GM12878 (cell line): ENCODE measurements around the gene TKFC. TPM values are rescaled to one million over a fixed set of nuclear protein-coding genes. Genes with fewer than 3 reads are reported as not detected.
A peak's percentile ranks its signal among the peaks of the same experiment; 100 is the strongest.

Source experiments
- BACH1 ChIP-seq: fragments of 450-650 bp; IDR thresholded peaks from 2 replicates; pipeline ENCODE4 v1.6.1; 2017; ENCODE audit warnings: mild to moderate bottlenecking, borderline replicate concordance
- BHLHE40 ChIP-seq, 2 experiments: fragments of 450-650 bp in 1 of 2; IDR thresholded peaks; 2 replicates each; pipeline ENCODE4 v1.6.1; 2011 to 2017; ENCODE audit warnings: low read depth in 2 of 2, borderline replicate concordance in 1 of 2, improper control_type of control experiment in 1 of 2, low read length in 1 of 2, mild to moderate bottlenecking in 1 of 2
- CBX5 ChIP-seq: sonication (generic); IDR thresholded peaks from 2 replicates; pipeline ENCODE4 v1.6.1; 2016; ENCODE audit warnings: low read depth, moderate library complexity, mild to moderate bottlenecking, inconsistent platforms
- CHD1 ChIP-seq: IDR thresholded peaks from 2 replicates; pipeline ENCODE4 v1.6.1; 2012; ENCODE audit warnings: low read depth, low read length, improper control_type of control experiment
- CHD4 ChIP-seq: fragments of 200-600 bp; sonication (generic); IDR thresholded peaks from 2 replicates; pipeline ENCODE4 v1.6.1; 2016; ENCODE audit warnings: mild to moderate bottlenecking
- CREB1 ChIP-seq: IDR thresholded peaks from 2 replicates; pipeline ENCODE4 v1.6.1; 2012; ENCODE audit warnings: low read depth, mild to moderate bottlenecking, inconsistent platforms
- FOXK2 ChIP-seq: fragments of 450-650 bp; IDR thresholded peaks from 2 replicates; pipeline ENCODE4 v1.6.1; 2017; ENCODE audit warnings: mild to moderate bottlenecking, moderate library complexity
- HDAC6 ChIP-seq: fragments of 200-600 bp; sonication (generic); IDR thresholded peaks from one replicate; pipeline ENCODE4 v1.8.0; 2017; ENCODE audit warnings: antibody characterized with exemption; ENCODE audit not compliant: unreplicated experiment
- IKZF2 ChIP-seq, 2 experiments: fragments of 450-650 bp; IDR thresholded peaks; 2 replicates each; pipeline ENCODE4 v1.6.1; 2017; ENCODE audit warnings: mild to moderate bottlenecking in 2 of 2, moderate library complexity in 2 of 2
- IRF3 ChIP-seq: fragments of 450-650 bp; IDR thresholded peaks from 2 replicates; pipeline ENCODE4 v1.6.1; 2014; ENCODE audit warnings: mild to moderate bottlenecking
- JUND ChIP-seq: IDR thresholded peaks from 2 replicates; pipeline ENCODE4 v1.6.1; 2012; ENCODE audit warnings: low read depth, mild to moderate bottlenecking, low read length, improper control_type of control experiment, moderate library complexity
- KDM1A ChIP-seq: fragments of 200-600 bp; sonication (generic); IDR thresholded peaks from 2 replicates; pipeline ENCODE4 v1.6.1; 2016; ENCODE audit warnings: borderline replicate concordance
- LARP7 ChIP-seq: fragments of 450-650 bp; IDR thresholded peaks from 2 replicates; pipeline ENCODE4 v1.6.1; 2017; ENCODE audit warnings: mild to moderate bottlenecking
- RFX5 ChIP-seq: IDR thresholded peaks from 2 replicates; pipeline ENCODE4 v1.6.1; 2011; ENCODE audit warnings: low read depth, low read length, improper control_type of control experiment
- RUNX3 ChIP-seq: IDR thresholded peaks from 2 replicates; pipeline ENCODE4 v1.6.1; 2012; ENCODE audit warnings: low read length, inconsistent platforms
- SPI1 ChIP-seq: IDR thresholded peaks from 2 replicates; pipeline ENCODE4 v1.6.1; 2011; ENCODE audit warnings: low read depth, mild to moderate bottlenecking, low read length, moderate library complexity, borderline replicate concordance; ENCODE audit not compliant: insufficient read depth
- SREBF1 ChIP-seq: IDR thresholded peaks from 2 replicates; pipeline ENCODE4 v1.6.1; 2012; ENCODE audit warnings: mild to moderate bottlenecking, low read length
- SUPT20H ChIP-seq: IDR thresholded peaks from 2 replicates; pipeline ENCODE4 v1.6.1; 2011; ENCODE audit warnings: low read depth, mild to moderate bottlenecking, low read length, moderate library complexity, borderline replicate concordance; ENCODE audit not compliant: control insufficient read depth
- ZBED1 ChIP-seq: IDR thresholded peaks from 2 replicates; pipeline ENCODE4 v1.6.1; 2016; ENCODE audit warnings: borderline replicate concordance
- ZBTB4 ChIP-seq: fragments of 450-650 bp; formaldehyde crosslinking; IDR thresholded peaks from 2 replicates; pipeline ENCODE4 v1.4.0; 2022; ENCODE audit warnings: mild to moderate bottlenecking, moderate library complexity
- ZNF217 ChIP-seq: fragments of 450-650 bp; IDR thresholded peaks from 2 replicates; pipeline ENCODE4 v1.6.1; 2017; ENCODE audit warnings: antibody characterized with exemption, mild to moderate bottlenecking
- polyA plus RNA-seq, 11 experiments: library from polyadenylated mRNA; depleted of rRNA in 4 of 11; unstranded in 6 of 11; stranded (reverse) in 5 of 11; fragments of >200 nt; fragmentation: Nextera tagmentation in 4 of 11; fragmentation: Illumina TruSeq in 1 of 11; extraction: Ambion mirVana in 4 of 11; extraction: Trizol in 1 of 11; gene quantifications; 1 replicate in 1 of 11; 2 replicates in 10 of 11; pipeline versions ENCODE4 v1.2.1 to v1.2.3, GENCODE V29; 2011 to 2016; ENCODE audit warnings: inconsistent platforms in 2 of 11, missing spikeins in 2 of 11, low read depth in 1 of 11
- total RNA-seq, 4 experiments: library from RNA; depleted of rRNA in 3 of 4; stranded (reverse); fragments of >200 nt in 3 of 4; fragmentation: Illumina TruSeq in 1 of 4; extraction: Trizol in 1 of 4; gene quantifications; 2 replicates each; pipeline versions ENCODE4 v1.2.1 to v1.2.3, GENCODE V29; 2013 to 2021
- TF ChIP-seq, protein P1 (sequence below): fragments of 450-650 bp; IDR thresholded peaks from 2 replicates; pipeline ENCODE4 v1.6.1; 2016; ENCODE audit warnings: mild to moderate bottlenecking
- TF ChIP-seq, protein P2 (sequence below): IDR thresholded peaks from 2 replicates; pipeline ENCODE4 v1.6.1; 2012; ENCODE audit warnings: low read depth, low read length, improper control_type of control experiment
- TF ChIP-seq, protein P3 (sequence below): IDR thresholded peaks from 2 replicates; pipeline ENCODE4 v1.6.1; 2011; ENCODE audit warnings: low read depth, mild to moderate bottlenecking, low read length, moderate library complexity, borderline replicate concordance; ENCODE audit errors: extremely low read depth

The TKFC gene
- total and polyA plus RNA-seq, 10 of the 15 experiments (the other 5 are each of a cell fraction or from before 2014, with no cell fraction given), result 2.4 to 113 (median 59.0) TPM

DNA sequence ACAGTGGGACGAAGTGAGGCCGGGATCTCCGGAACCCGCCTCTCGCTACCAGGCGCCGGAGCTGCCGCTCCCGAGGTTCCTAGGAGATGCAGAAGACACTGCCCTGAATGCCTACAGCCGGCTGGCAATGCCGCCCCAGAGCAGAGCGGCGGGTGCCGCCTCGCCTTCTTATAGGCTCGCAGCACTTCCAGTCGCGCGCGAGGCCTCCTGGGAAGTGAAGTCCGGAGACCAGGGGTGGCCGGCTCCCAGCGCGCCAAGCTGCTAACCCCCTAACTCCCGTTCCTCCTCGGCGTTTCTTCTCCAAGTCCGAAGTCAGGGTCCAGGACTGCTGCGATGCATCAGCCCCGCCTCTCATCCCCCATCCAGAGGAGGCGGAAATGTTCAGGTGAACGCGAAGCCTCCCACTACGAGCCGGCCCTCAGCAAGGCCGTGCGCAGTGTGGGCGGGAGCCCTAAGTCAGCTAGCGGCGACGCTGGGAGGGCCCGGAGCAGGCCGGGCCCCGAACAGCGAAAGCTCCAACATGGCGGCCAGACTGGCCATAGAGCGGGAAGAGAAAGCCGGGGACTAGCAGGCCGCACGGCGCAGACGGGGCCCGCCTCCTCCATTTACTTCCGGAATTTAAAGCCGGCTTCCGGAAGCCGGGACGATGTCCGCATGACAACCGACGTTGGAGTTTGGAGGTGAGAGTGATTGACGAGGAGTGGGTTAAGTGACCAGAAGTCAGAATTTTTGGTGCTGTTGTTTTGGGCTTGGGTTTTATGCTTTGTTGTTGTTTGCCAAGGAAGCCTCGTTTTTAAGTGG, 28.9 kb downstream of the TKFC start, which contains the start of the genes CYB561A3 and TMEM138 (continued):
- TF ChIP-seq ZBTB4 (CRISPR knock-in tag) (no peak), LARP7 (peak; percentile 97), HDAC6 (no peak), ZNF217 (peak; percentile 77; the same call in 1 of the 2 replicates), SREBF1 (0 out of 2 replicates have a peak, but pooled peaks have one; percentile 70), FOXK2 (no peak), IRF3 (no peak), RUNX3 (no peak; the same call in none of the 2 replicates), ZBED1 (peak; percentile 74), CHD1 (no peak), CHD4 (no peak), SUPT20H (no peak), KDM1A (no peak), BACH1 (0 out of 2 replicates have a peak, but pooled peaks have one; percentile 12), IKZF2 (IDR thresholded peaks at IDR 0.05) (peak in 1 of 2 experiments; percentile 53; a peak in 3 of 4 replicates), RFX5 (peak; percentile 88), SPI1 (no peak), CBX5 (peak; percentile 89; the same call in 1 of the 2 replicates), BHLHE40 (IDR thresholded peaks at IDR 0.05; ENCODE audit: borderline replicate concordance in 1 of 2, low read depth in 2 of 2, low read length in 1 of 2) (peak in 1 of 2 experiments; percentile 62; a peak in 2 of 4 replicates), JUND (no peak), CREB1 (peak; percentile 74; the same call in 1 of the 2 replicates)
- TF ChIP-seq, protein P1, sequence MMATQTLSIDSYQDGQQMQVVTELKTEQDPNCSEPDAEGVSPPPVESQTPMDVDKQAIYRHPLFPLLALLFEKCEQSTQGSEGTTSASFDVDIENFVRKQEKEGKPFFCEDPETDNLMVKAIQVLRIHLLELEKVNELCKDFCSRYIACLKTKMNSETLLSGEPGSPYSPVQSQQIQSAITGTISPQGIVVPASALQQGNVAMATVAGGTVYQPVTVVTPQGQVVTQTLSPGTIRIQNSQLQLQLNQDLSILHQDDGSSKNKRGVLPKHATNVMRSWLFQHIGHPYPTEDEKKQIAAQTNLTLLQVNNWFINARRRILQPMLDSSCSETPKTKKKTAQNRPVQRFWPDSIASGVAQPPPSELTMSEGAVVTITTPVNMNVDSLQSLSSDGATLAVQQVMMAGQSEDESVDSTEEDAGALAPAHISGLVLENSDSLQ, result peak; percentile 93
- TF ChIP-seq, protein P2, sequence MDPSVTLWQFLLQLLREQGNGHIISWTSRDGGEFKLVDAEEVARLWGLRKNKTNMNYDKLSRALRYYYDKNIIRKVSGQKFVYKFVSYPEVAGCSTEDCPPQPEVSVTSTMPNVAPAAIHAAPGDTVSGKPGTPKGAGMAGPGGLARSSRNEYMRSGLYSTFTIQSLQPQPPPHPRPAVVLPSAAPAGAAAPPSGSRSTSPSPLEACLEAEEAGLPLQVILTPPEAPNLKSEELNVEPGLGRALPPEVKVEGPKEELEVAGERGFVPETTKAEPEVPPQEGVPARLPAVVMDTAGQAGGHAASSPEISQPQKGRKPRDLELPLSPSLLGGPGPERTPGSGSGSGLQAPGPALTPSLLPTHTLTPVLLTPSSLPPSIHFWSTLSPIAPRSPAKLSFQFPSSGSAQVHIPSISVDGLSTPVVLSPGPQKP, result peak; percentile 86
- TF ChIP-seq, protein P3, sequence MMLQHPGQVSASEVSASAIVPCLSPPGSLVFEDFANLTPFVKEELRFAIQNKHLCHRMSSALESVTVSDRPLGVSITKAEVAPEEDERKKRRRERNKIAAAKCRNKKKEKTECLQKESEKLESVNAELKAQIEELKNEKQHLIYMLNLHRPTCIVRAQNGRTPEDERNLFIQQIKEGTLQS, result no peak
